ENCODE measurements around the gene IGLL5. TPM values are rescaled to one million over a fixed set of nuclear protein-coding genes. Genes with fewer than 3 reads are reported as not detected.

The IGLL5 gene
- total RNA-seq, 2 experiments from 2014 or later, result not detected

DNA sequence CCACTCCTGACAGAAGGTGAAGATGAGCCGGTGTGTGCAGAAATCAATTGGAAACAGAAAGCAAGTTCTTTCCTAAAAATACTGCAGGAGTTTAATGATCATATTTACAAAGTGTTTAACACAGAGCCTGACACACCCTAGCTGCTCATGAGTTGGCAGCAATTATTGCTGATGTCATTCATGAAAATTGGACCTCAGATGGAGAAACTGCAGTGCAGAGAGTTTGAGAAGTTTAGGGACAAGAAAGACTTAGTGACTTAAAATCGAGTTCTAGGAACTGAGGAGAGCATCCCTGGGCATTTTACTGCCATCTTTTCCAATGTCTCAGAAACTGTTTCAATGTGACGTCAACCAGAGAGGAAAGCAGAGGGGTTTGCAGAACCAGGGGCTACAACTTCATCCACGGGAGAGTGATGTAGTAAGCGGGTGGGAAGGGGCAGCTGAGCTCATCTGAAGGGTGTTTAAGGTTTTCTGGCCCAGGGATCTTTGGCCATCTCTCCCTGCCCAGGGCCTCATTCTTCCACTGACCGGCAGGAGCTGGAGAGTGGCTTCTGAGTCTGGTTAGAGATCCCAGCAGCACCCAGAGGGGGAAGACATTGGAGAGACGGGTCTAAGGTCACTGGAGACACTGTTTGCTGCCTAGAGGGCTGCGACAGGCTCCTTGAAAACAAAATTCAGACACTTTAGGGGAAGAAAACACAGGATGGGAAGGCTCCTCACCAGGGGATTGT lies 21.1 kb upstream of the IGLL5 start:
- intact Hi-C loops (cut with micrococcal nuclease), result no loop called here
- no peaks in the 10 kb centered on the region for H3K36me3 Mint-ChIP-seq (ENCODE audit: low read depth)
- CTCF ChIA-PET, result interaction anchor here (0.7 to 2.1 kb wide), 6 partner anchors 17 to 93 kb away, joined by 3 to 13 read pairs (median 4); no protein-coding TSS in a partner anchor
- H3K9me3 Mint-ChIP-seq, result no peaks in the 10 kb centered on the region
- no peak overlapping the region for H3K27ac Mint-ChIP-seq
- no peak overlapping the region for H3K4me3 Mint-ChIP-seq
- peaks cover 37% of the 10 kb centered on the region for H3K4me1 Mint-ChIP-seq (ENCODE audit: low read depth)
- no peaks in the 10 kb centered on the region for H3K27me3 Mint-ChIP-seq (ENCODE audit: low read depth)
- DNase-seq, result no peak

DNA sequence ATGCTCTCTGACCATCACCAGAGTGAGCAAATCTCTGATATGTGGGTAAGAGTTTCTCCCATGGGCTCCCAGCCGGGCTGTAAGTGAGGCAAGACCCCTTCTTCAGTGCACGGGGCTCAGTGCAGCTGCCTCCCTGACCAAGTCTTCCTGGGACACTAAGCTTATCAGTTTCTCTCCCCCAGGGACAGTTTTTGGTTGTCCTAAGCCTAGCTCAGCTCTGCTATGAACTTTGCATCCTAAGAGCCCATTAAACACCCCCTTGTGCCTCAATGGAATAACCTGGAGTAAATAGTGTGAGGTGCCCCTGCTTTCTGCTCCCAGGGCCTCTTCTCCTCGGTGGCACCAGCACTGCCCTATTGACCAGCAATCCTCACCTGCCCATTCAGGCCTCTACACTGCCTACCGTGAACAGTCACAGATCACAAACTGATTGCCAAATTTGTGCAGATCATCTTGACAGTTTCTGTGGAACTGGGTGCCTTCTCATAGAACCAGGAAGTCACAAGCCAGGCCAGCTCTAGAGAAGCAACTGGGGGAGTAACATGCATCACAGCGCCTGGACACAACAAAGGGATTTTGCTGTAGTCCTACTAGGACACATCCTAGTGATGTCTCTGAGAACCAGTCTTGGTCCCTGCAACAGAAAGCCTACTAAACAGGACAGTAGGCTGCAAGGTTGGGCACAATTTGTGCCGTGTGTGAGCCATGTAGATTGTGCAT lies 19.5 kb upstream of the IGLL5 start:
- CTCF ChIA-PET, result no interaction called here
- Mint-ChIP-seq H3K36me3 (ENCODE audit: low read depth) (no peaks in the 10 kb centered on the region), H3K4me1 (ENCODE audit: low read depth) (peaks cover 35% of the 10 kb centered on the region), H3K4me3 (no peak overlapping the region), H3K9me3 (no peaks in the 10 kb centered on the region), H3K27ac (no peak overlapping the region), H3K27me3 (ENCODE audit: low read depth) (no peaks in the 10 kb centered on the region)
- no peak for DNase-seq
- intact Hi-C loops (cut with micrococcal nuclease), result no loop called here

DNA sequence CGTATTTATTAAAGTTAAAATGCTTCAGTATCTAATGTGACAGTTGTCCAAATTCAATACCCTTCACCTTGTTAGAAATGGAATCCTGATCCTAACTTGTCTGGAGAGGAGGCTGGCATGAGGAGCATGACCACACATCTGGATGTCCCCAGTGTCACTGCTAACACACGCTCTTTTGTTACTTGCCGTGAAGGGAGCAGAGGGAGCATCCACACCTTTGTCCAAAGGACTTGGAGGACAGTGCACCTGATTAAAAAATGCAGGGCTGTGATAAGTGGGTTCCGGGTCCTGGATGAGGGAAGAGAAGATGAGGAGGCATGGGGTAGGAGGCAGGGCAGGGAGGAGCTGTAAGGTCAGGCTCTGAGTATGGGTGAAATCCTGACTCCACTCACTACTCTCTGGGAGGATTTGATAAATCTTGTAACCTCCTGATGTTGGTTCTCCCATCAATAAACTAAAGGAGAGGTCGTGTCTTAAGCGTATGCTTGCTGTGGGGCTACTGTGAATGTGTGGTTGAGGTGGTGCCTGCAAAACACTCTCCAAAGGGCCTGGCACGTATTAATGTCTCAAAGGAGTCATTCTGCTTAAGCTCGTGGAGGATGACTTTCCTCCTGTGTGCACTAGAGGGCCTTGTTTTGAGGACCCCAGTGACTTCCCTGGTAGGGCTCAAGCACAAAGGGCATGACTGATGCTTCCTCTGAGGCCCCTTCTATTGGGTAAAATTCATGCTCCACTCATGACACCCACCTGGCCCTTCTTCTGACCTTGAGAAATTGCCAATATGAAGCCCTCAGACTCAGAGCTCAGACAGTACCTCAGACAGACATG lies 16.8 kb upstream of the IGLL5 start:
- Mint-ChIP-seq H3K27ac (no peak overlapping the region), H3K4me1 (ENCODE audit: low read depth) (peaks cover 10% of the 10 kb centered on the region), H3K36me3 (ENCODE audit: low read depth) (no peaks in the 10 kb centered on the region), H3K4me3 (no peak overlapping the region), H3K9me3 (peaks cover 6% of the 10 kb centered on the region), H3K27me3 (ENCODE audit: low read depth) (no peaks in the 10 kb centered on the region)
- no peak for DNase-seq
- CTCF ChIA-PET, result interaction anchor here (0.9 to 1.3 kb wide), 5 partner anchors 14 to 118 kb away, joined by 3 to 4 read pairs (median 3); no protein-coding TSS in a partner anchor
- intact Hi-C loops (cut with micrococcal nuclease), result no loop called here

DNA sequence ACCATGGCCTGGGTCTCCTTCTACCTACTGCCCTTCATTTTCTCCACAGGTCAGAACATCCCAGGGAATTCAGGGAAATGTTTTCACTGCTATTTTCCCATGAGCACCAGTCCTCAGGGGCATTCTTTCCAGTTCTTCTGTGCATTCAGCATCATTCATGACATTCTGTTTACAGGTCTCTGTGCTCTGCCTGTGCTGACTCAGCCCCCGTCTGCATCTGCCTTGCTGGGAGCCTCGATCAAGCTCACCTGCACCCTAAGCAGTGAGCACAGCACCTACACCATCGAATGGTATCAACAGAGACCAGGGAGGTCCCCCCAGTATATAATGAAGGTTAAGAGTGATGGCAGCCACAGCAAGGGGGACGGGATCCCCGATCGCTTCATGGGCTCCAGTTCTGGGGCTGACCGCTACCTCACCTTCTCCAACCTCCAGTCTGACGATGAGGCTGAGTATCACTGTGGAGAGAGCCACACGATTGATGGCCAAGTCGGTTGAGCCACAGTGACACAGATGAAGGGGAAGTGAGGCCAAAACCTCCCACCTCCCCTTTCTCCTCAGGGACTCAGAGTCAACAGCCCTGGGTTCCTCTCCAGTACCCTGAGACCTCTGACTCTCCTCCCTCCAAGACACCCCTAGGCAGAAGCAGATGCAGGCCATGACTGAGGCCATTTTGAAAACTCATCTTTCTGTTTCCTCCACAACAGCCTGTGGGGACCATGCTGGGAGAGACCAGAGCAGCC lies 15.9 kb upstream of the IGLL5 start:
- H3K27ac Mint-ChIP-seq, result no peak overlapping the region
- H3K27me3 Mint-ChIP-seq (ENCODE audit: low read depth), result no peaks in the 10 kb centered on the region
- CTCF ChIA-PET, result interaction anchor here (0.9 to 1.3 kb wide), 5 partner anchors 13 to 119 kb away, joined by 3 to 4 read pairs (median 3); no protein-coding TSS in a partner anchor
- H3K9me3 Mint-ChIP-seq, result peaks cover 6% of the 10 kb centered on the region
- no peaks in the 10 kb centered on the region for H3K36me3 Mint-ChIP-seq (ENCODE audit: low read depth)
- no peak for DNase-seq
- intact Hi-C loops (cut with micrococcal nuclease), result no loop called here
- no peak overlapping the region for H3K4me3 Mint-ChIP-seq
- peaks cover 1% of the 10 kb centered on the region for H3K4me1 Mint-ChIP-seq (ENCODE audit: low read depth)

DNA sequence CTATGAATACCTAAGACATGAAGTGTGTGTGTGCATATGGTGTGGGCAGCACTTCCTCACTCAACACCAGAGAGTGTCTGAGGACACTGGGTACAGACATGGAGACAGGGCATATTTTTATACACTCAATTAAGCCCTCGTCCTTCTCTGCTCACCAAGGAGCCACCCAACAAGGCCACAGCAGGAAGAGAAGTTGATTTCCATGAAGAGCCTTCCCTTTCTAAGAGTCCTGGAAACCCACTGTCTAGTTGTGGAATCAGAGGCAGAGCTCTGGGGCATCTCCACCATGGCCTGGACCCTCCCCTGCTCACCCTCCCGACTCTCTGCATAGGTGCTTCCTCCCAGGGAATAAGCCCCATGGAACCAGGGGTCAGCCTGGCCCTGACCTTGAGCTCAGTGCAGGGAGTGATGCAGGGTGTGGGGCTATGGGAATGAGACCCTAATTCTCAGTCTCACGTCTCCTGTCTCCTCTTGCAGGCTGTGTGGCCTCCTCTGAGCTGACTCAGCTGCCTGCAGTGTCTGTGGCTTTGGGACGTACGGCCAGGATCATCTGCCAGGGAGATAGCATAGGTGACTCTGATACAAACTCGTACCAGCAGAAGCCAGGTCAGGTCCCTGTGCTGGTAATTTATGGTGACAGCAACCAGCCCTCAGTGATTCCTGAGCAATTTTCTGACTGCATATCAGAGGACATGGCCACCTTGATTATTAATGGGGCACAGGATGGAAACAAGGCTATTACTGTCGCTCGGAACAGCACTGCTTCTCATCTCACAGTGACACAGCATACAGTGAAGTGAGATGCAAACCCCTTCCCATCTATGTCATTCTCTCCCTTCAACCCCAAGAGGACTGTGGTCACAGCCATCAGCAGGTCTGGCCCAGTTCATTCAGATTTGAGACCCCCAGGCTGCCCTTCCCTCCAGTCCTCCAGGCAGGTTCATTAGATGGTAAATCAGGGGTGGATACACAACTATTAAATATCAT lies 14.6 kb upstream of the IGLL5 start:
- Mint-ChIP-seq H3K27ac (no peak overlapping the region), H3K27me3 (ENCODE audit: low read depth) (no peaks in the 10 kb centered on the region), H3K4me3 (no peak overlapping the region), H3K4me1 (ENCODE audit: low read depth) (no peaks in the 10 kb centered on the region), H3K9me3 (peaks cover 6% of the 10 kb centered on the region), H3K36me3 (ENCODE audit: low read depth) (no peaks in the 10 kb centered on the region)
- intact Hi-C loops (cut with micrococcal nuclease), result no loop called here
- CTCF ChIA-PET, result interaction anchor here (0.6 to 4.0 kb wide), 7 partner anchors 7 to 105 kb away, joined by 3 to 28 read pairs (median 3); no protein-coding TSS in a partner anchor
- no peak for DNase-seq

DNA sequence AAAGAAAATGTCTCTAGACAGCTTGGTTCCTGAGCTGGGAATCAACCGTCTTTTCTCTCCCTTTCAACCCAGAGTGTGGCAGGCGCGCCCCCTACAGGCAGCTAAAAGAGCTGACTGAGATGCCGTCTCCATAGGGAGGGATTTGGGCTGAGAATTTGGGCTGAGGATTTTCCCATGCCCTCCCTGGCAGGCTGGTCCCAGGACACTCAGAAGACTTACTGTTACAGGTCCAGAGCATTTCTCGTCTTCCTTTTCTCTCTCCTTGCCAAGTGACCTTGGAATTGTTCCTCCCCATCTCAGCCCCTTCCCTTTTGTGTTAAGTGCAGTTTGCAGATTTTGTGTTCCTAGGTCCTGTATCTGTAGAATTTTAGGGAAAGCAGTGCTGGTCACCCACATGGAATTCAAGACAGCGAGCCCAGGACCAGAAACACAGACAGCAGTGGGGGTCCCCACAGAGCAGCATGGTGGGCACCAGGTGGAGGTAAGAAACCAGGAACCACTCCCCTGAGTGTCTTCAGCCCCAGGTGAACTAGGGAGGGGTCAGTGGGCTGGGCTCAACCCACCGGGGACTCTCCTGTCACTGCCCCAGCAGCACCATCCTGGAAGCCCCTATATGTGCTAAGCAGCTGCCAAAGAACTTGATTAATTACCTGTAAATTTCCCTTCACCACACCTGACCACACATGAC lies 9.9 kb upstream of the IGLL5 start:
- Mint-ChIP-seq H3K36me3 (ENCODE audit: low read depth) (no peaks in the 10 kb centered on the region), H3K27me3 (ENCODE audit: low read depth) (no peaks in the 10 kb centered on the region), H3K27ac (no peak overlapping the region), H3K4me1 (ENCODE audit: low read depth) (no peaks in the 10 kb centered on the region), H3K4me3 (no peak overlapping the region), H3K9me3 (peaks cover 6% of the 10 kb centered on the region)
- DNase-seq, result peak; percentile 85
- CTCF ChIA-PET, result interaction anchor here (0.7 to 2.3 kb wide), 18 partner anchors 8 to 131 kb away, joined by 3 to 38 read pairs (median 4); no protein-coding TSS in a partner anchor
- intact Hi-C loops (cut with micrococcal nuclease), result loop anchor here (1.0 kb wide), 2 partner anchors 28 to 67 kb away; no protein-coding TSS in a partner anchor

DNA sequence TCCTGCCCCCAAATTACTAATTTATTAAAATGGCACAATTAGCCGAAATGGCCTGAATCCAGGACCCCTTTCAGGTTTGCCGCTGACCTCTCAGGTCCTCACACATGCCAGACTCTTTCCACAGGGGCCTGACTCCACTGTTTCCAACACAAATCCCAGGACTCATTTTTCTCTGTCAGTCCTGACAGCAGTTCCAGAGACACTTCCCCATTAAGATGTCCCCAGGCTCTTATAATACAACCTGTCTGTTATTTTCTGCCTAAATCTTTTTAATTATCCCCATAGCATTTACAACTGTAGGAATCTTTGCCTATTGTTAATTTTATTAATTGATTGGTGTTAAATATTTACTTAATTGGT lies 9.4 kb upstream of the IGLL5 start:
- Mint-ChIP-seq H3K9me3 (peaks cover 6% of the 10 kb centered on the region), H3K36me3 (ENCODE audit: low read depth) (no peaks in the 10 kb centered on the region), H3K4me1 (ENCODE audit: low read depth) (no peaks in the 10 kb centered on the region), H3K27me3 (ENCODE audit: low read depth) (no peaks in the 10 kb centered on the region), H3K4me3 (no peak overlapping the region), H3K27ac (no peak overlapping the region)
- CTCF ChIA-PET, result interaction anchor here (1.1 to 2.3 kb wide), 4 partner anchors 30 to 108 kb away, joined by 3 to 38 read pairs (median 10); no protein-coding TSS in a partner anchor
- DNase-seq, result no peak
- intact Hi-C loops (cut with micrococcal nuclease), result no loop called here

DNA sequence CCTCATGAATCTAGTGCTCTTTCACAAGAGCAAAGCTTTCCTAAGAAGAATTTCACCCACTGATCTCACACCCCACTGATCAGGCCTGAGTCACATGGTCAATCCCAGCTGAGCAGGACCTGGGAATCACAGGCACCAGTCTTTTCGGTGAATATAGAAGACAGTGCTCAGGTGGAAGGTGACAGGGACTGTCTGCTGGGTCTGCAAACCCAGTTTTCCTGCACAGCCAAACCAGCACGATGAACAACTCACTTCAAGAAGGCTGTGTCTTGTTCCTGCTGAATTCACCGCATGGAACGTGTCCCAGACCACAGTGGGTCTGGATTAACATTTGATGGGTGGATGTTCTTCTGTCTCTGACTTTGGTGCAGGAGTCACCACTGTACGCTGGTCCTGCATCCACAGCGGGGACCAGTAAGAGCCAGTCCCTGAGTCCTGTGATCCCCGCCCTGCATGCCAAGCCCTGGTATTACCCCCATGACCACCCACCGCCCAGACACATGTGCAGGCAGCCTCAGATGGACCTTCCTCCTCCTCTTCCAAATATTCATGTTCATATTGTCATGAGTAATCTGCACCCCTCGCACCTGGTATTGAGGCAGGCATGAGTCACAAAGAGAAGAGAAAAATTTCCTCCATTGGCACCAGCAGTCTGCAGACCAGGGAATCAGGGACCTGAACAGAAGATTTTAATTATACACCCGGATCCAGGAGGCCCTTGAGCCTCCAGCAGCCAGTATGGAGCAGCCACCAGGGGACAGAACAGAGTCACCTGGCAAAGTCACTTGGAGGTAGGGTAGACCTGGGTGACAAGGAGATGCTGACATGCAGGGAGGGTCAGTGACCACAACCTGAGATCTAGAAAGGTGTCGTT lies 8.6 kb upstream of the IGLL5 start:
- DNase-seq, result peak; percentile 13
- H3K4me3 Mint-ChIP-seq, result no peak overlapping the region
- no peaks in the 10 kb centered on the region for H3K27me3 Mint-ChIP-seq (ENCODE audit: low read depth)
- no peaks in the 10 kb centered on the region for H3K36me3 Mint-ChIP-seq (ENCODE audit: low read depth)
- H3K27ac Mint-ChIP-seq, result no peak overlapping the region
- intact Hi-C loops (cut with micrococcal nuclease), result no loop called here
- peaks cover under 1% of the 10 kb centered on the region for H3K4me1 Mint-ChIP-seq (ENCODE audit: low read depth)
- CTCF ChIA-PET, result interaction anchor here (0.7 to 6.8 kb wide), 12 partner anchors 28 to 133 kb away, joined by 3 to 120 read pairs (median 4); no protein-coding TSS in a partner anchor
- H3K9me3 Mint-ChIP-seq, result peaks cover 2% of the 10 kb centered on the region

DNA sequence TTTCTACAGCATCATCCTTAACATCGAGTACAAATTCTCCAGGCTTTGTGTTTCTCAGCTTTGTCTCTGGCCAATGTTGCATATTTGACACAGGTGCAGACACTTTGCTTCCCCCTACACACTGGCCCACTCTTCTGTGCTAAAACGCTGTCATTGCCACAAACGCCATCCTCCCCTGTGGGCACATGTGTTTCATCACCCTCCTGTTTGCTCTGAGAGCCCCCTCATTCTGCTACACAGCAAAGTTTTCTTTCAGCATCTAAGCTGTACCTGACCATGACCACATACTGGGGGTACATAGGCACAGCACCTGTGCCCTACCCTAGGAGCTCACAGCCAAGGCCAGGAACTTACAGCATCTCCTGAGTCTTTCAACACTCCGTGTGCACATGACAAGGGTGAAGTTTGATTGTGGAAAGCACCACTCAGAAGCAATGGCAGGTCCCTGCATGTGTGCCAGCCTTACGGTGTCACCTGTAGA lies 7.9 kb upstream of the IGLL5 start:
- intact Hi-C loops (cut with micrococcal nuclease), result loop anchor here (5.0 kb wide), 3 partner anchors 58 to 167 kb away; no protein-coding TSS in a partner anchor
- Mint-ChIP-seq H3K36me3 (ENCODE audit: low read depth) (no peaks in the 10 kb centered on the region), H3K4me3 (no peak overlapping the region), H3K4me1 (ENCODE audit: low read depth) (peaks cover 7% of the 10 kb centered on the region), H3K9me3 (no peaks in the 10 kb centered on the region), H3K27me3 (ENCODE audit: low read depth) (no peaks in the 10 kb centered on the region), H3K27ac (no peak overlapping the region)
- DNase-seq, result no peak
- CTCF ChIA-PET, result interaction anchor here (0.7 to 6.8 kb wide), 11 partner anchors 29 to 134 kb away, joined by 3 to 120 read pairs (median 4); no protein-coding TSS in a partner anchor

Measured in activated naive CD4-positive, alpha-beta T cell treated with anti-CD3 and anti-CD28 coated beads for 36 hours (primary cell).